GM12878 (cell line): Measurements from ENCODE around the gene RHCE. TPM values are rescaled to one million over a fixed set of nuclear protein-coding genes. Genes with fewer than 3 reads are reported as not detected.
"Not testable (repeated sequence)": the region's sequence is repeated elsewhere in the genome, so short reads cannot be mapped to it uniquely, and the experiment has no call there.

Experiments
- ATAC-seq: fragments of 200-7000 bp; cut with Tn5 transposase; 3 replicates; pipeline ENCODE4 v1.9.1; 2020; ENCODE audit warnings: mild to moderate bottlenecking, moderate library complexity
- BruUV-seq: library from RNA; stranded (reverse); fragments of 400-500 nt; replicated peaks from 2 replicates; lab custom pipeline; 2021; lab: Mats Ljungman, UMichigan
- CTCF ChIA-PET: fragments of 300-600 bp; sonication (Branson Sonifier 250); formaldehyde crosslinking; extraction: SDS; loops from one replicate; lab custom pipeline; 2021; ENCODE audit warnings: inconsistent platforms; lab: Yijun Ruan, JAX
- POLR2A ChIA-PET: fragments of 350-600 bp; formaldehyde crosslinking; extraction: SDS; loops from one replicate; lab custom pipeline; 2021; ENCODE audit warnings: inconsistent platforms; lab: Charles Lee
- RAD21 ChIA-PET: fragments of 300-600 bp; sonication (Branson Sonifier 250); formaldehyde crosslinking; loops from one replicate; lab custom pipeline; 2023; ENCODE audit warnings: antibody characterized with exemption; ENCODE audit not compliant: unreplicated experiment; lab: Charles Lee
- SMC1A ChIA-PET: fragments of 300-600 bp; sonication (Branson Sonifier 250); formaldehyde crosslinking; loops from one replicate; lab custom pipeline; 2023; ENCODE audit not compliant: unreplicated experiment, uncharacterized antibody; lab: Charles Lee
- DNase-seq: peaks from one replicate; pipeline ENCODE4 v3.0.0-alpha.2; 2011; ENCODE audit warnings: low read depth, low spot score
- FAIRE-seq: peaks from 3 replicates; lab custom pipeline; 2011; peaks lifted over from hg19 to GRCh38; lab: Jason Lieb, UNC
- H2AFZ ChIP-seq: 2 replicates; pipeline ENCODE4 v1.6.0; 2011; ENCODE audit warnings: low read depth, low read length, control low read depth; ENCODE audit not compliant: control insufficient read depth
- H3K27ac ChIP-seq: 2 replicates; pipeline ENCODE4 v1.5.1; 2011; ENCODE audit warnings: control low read depth; ENCODE audit not compliant: control insufficient read depth, insufficient read depth
- H3K27me3 ChIP-seq, 2 experiments: replicated peaks in 1 of 2; 2 replicates each; pipeline versions ENCODE4 v1.6.0 to v1.6.1; 2011; ENCODE audit warnings: low read length in 1 of 2; ENCODE audit not compliant: control insufficient read depth in 2 of 2, insufficient read depth in 2 of 2
- H3K36me3 ChIP-seq, 2 experiments: 2 replicates each; pipeline ENCODE4 v1.5.1; 2011; ENCODE audit warnings: low read length in 1 of 2; ENCODE audit not compliant: control insufficient read depth in 2 of 2, insufficient read depth in 2 of 2
- H3K4me1 ChIP-seq: 2 replicates; pipeline ENCODE4 v1.6.1; 2011; ENCODE audit warnings: mild to moderate bottlenecking, low read length, moderate library complexity, mixed read lengths; ENCODE audit not compliant: control insufficient read depth, insufficient read depth
- H3K4me2 ChIP-seq: 2 replicates; pipeline ENCODE4 v1.6.0; 2011; ENCODE audit warnings: control low read depth; ENCODE audit not compliant: control insufficient read depth, insufficient read depth
- H3K4me3 ChIP-seq: fragments of 200-600 bp; sonication (generic); 2 replicates; pipeline ENCODE4 v1.5.1; 2016
- H3K79me2 ChIP-seq: 2 replicates; pipeline ENCODE4 v1.6.0; 2011; ENCODE audit warnings: low read length; ENCODE audit not compliant: control insufficient read depth, insufficient read depth
- H3K9ac ChIP-seq: 2 replicates; pipeline ENCODE4 v1.8.0; 2011; ENCODE audit warnings: low read length, control low read depth, mixed read lengths; ENCODE audit not compliant: control insufficient read depth, insufficient read depth
- H3K9me3 ChIP-seq: replicated peaks from 3 replicates; pipeline ENCODE4 v1.5.1; 2011; ENCODE audit warnings: mild to moderate bottlenecking, low read length; ENCODE audit not compliant: control insufficient read depth, insufficient read depth
- H4K20me1 ChIP-seq: 2 replicates; pipeline ENCODE4 v1.6.0; 2011; ENCODE audit not compliant: control insufficient read depth, insufficient read depth
- GATAD2B ChIP-seq: fragments of 450-650 bp; conservative IDR thresholded peaks from 2 replicates; pipeline ENCODE4 v1.6.1; 2017; ENCODE audit warnings: low read depth, mild to moderate bottlenecking, moderate library complexity
- MTA2 ChIP-seq: fragments of 450-650 bp; IDR thresholded peaks from 2 replicates; pipeline ENCODE4 v1.6.1; 2016; ENCODE audit warnings: low read depth, mild to moderate bottlenecking, moderate library complexity
- TARDBP ChIP-seq: IDR thresholded peaks from 2 replicates; pipeline ENCODE4 v1.6.1; 2016; ENCODE audit warnings: borderline replicate concordance
- WGBS: methylation state at CpG from one replicate; pipeline ENCODE4 v1.1.6; 2016; ENCODE audit warnings: low lambda C conversion rate; ENCODE audit not compliant: insufficient replicate concordance, insufficient coverage; ENCODE audit errors: missing lambda C conversion rate; 5-methylcytosine and 5-hydroxymethylcytosine counted together
- in situ Hi-C: fragments of 300-500 bp; cut with MboI; formaldehyde crosslinking; loops from 9 replicates; pipeline ENCODE4 v1.14.3; 2018; ENCODE audit warnings: mixed read lengths
- intact Hi-C: fragments of 100-400 bp; cut with micrococcal nuclease; formaldehyde crosslinking; loops from one replicate; pipeline ENCODE4 v1.14.2; 2022; ENCODE audit not compliant: unreplicated experiment
- polyA plus RNA-seq, 11 experiments: library from polyadenylated mRNA; depleted of rRNA in 4 of 11; unstranded in 6 of 11; stranded (reverse) in 5 of 11; fragments of >200 nt; fragmentation: Nextera tagmentation in 4 of 11; fragmentation: Illumina TruSeq in 1 of 11; extraction: Ambion mirVana in 4 of 11; extraction: Trizol in 1 of 11; gene quantifications; 1 replicate in 1 of 11; 2 replicates in 10 of 11; pipeline versions ENCODE4 v1.2.1 to v1.2.3, GENCODE V29; 2011 to 2016; ENCODE audit warnings: inconsistent platforms in 2 of 11, missing spikeins in 2 of 11, low read depth in 1 of 11
- total RNA-seq, 4 experiments: library from RNA; depleted of rRNA in 3 of 4; stranded (reverse); fragments of >200 nt in 3 of 4; fragmentation: Illumina TruSeq in 1 of 4; extraction: Trizol in 1 of 4; gene quantifications; 2 replicates each; pipeline versions ENCODE4 v1.2.1 to v1.2.3, GENCODE V29; 2013 to 2021

RHCE gene
- total and polyA plus RNA-seq, 10 of the 15 experiments (the other 5 are each of a cell fraction or from before 2014, with no cell fraction given) = 0.06 to 0.41 (median 0.22) TPM; not detected in 2

GRCh38 chr1:25447547-25447946 lies 26.9 kb upstream of the RHCE start (continued):
- peak; percentile 38; the same call in 1 of the 2 replicates for TF ChIP-seq GATAD2B

- H3K36me3 ChIP-seq = peaks cover 0 to 4% of the 10 kb centered on the region in 2 experiments; a peak in 2 of 4 replicates
- ATAC-seq = no peak
- POLR2A ChIA-PET = interaction anchor here (0.6 to 2.5 kb wide), 4 partner anchors 11 to 35 kb away, joined by 3 to 14 read pairs (median 4); no protein-coding TSS in a partner anchor
- TF ChIP-seq MTA2 (0 out of 2 replicates have a peak, but pooled peaks have one; percentile 19), TARDBP (no peak)
- TF ChIP-seq, all 136 proteins: peak for 1
- 96% methylated on average over 2 of the region's 2 CpGs for WGBS
- in situ Hi-C loops = no loop called here
- Histone ChIP-seq H2AFZ (no peak overlapping the region), H3K9ac (no peak overlapping the region), H3K9me3 (no peaks in the 10 kb centered on the region; the same call in 2 of the 3 replicates), H4K20me1 (no peaks in the 10 kb centered on the region), H3K4me2 (no peak overlapping the region), H3K27me3 (no peaks in the 10 kb centered on the region), H3K79me2 (peaks cover 7% of the 10 kb centered on the region), H3K4me1 (peaks cover 29% of the 10 kb centered on the region), H3K27ac (no peak overlapping the region; the same call in 1 of the 2 replicates), H3K4me3 (no peak overlapping the region)
- ChIA-PET RAD21 (interaction anchor here (7.6 kb wide), 1 partner anchor 12 kb away, joined by 67 read pairs; the partner anchor contains the start of gene MACO1), CTCF (interaction anchor here (1.1 to 5.7 kb wide), 3 partner anchors 22 to 75 kb away, joined by 3 to 36 read pairs (median 5); no protein-coding TSS in a partner anchor), SMC1A (interaction anchor here (3.8 to 6.3 kb wide), 3 partner anchors 12 to 31 kb away, joined by 37 to 52 read pairs (median 45); no protein-coding TSS in a partner anchor)
- intact Hi-C loops = no loop called here
- BruUV-seq = no TSS peak
- no peak for FAIRE-seq
- no peak for DNase-seq
Observed at GRCh38 chr1:25445993-25446538, 25.4 kb upstream of the RHCE start.

- H3K27me3 ChIP-seq, H4K20me1 ChIP-seq, FAIRE-seq, H3K27ac ChIP-seq, H3K79me2 ChIP-seq, H3K4me2 ChIP-seq, in situ Hi-C loops, ATAC-seq, H3K9me3 ChIP-seq, BruUV-seq, H3K4me3 ChIP-seq, DNase-seq, H3K36me3 ChIP-seq, H3K9ac ChIP-seq, intact Hi-C loops, H2AFZ ChIP-seq: not testable (repeated sequence)
- H3K4me1 ChIP-seq = peaks cover 22% of the 10 kb centered on the region
- CTCF ChIA-PET = interaction anchor here (1.0 to 3.7 kb wide), 3 partner anchors 9 to 43 kb away, joined by 3 to 13 read pairs (median 4); no protein-coding TSS in a partner anchor
- SMC1A ChIA-PET = interaction anchor here (0.7 to 5.0 kb wide), 3 partner anchors 10 to 199 kb away, joined by 4 to 45 read pairs (median 6); no protein-coding TSS in a partner anchor
- RAD21 ChIA-PET = interaction anchor here (1.0 to 7.6 kb wide), 3 partner anchors 11 to 77 kb away, joined by 3 to 67 read pairs (median 3); partner anchors contain the start of gene MACO1
- POLR2A ChIA-PET = interaction anchor here (0.8 to 4.0 kb wide), 3 partner anchors 10 to 28 kb away, joined by 3 to 15 read pairs (median 14); no protein-coding TSS in a partner anchor
- 89% methylated on average over 5 of the region's 5 CpGs for WGBS
Observed at GRCh38 chr1:25444604-25445003, 24.0 kb upstream of the RHCE start.
